ENCODE results near the gene FLOT2.
A peak's percentile ranks its signal among the peaks of the same experiment; 100 is the strongest.
"Not testable (repeated sequence)": the region's sequence is repeated elsewhere in the genome, so short reads cannot be mapped to it uniquely, and the experiment has no call there.

FLOT2 gene

GRCh38 chr17:28882154-28882895 is 15.2 kb downstream of the FLOT2 start:
- in situ Hi-C loops (cut with MboI; ENCODE audit: low sequenced_read_pairs) = loop anchor here (10.0 kb wide), 1 partner anchor 128 kb away; no protein-coding TSS in a partner anchor
- no peaks in the 10 kb centered on the region for H3K9me3 ChIP-seq
- no peak overlapping the region for H3K4me3 ChIP-seq
- DNase-seq (ENCODE audit: low spot score in 2 of 2) = no peak
- H3K27me3 ChIP-seq (ENCODE audit: low read depth) = no peaks in the 10 kb centered on the region
- no peaks in the 10 kb centered on the region for H3K4me1 ChIP-seq
- H3K36me3 ChIP-seq (replicated peaks) = peaks cover 64% of the 10 kb centered on the region

GRCh38 chr17:28881533-28882056 is 15.9 kb downstream of the FLOT2 start:
- in situ Hi-C loops (cut with MboI; ENCODE audit: low sequenced_read_pairs) = loop anchor here (10.0 kb wide), 1 partner anchor 127 kb away; no protein-coding TSS in a partner anchor

GRCh38 chr17:28880572-28880945 is 17.0 kb downstream of the FLOT2 start:
- no peaks in the 10 kb centered on the region for H3K4me1 ChIP-seq
- H3K36me3 ChIP-seq (replicated peaks) = peaks cover 64% of the 10 kb centered on the region
- H3K9me3 ChIP-seq = no peaks in the 10 kb centered on the region
- in situ Hi-C loops (cut with MboI; ENCODE audit: low sequenced_read_pairs) = loop anchor here (10.0 kb wide), 1 partner anchor 126 kb away; no protein-coding TSS in a partner anchor
- no peak overlapping the region for H3K4me3 ChIP-seq
- no peak for DNase-seq (ENCODE audit: low spot score in 2 of 2)
- no peaks in the 10 kb centered on the region for H3K27me3 ChIP-seq (ENCODE audit: low read depth)

More at GRCh38 chr17:28881533-28882056, 15.9 kb downstream of the FLOT2 start:
- no peaks in the 10 kb centered on the region for H3K9me3 ChIP-seq
- DNase-seq (ENCODE audit: low spot score in 2 of 2) = no peak
- no peaks in the 10 kb centered on the region for H3K27me3 ChIP-seq (ENCODE audit: low read depth)
- no peak overlapping the region for H3K4me3 ChIP-seq
- no peaks in the 10 kb centered on the region for H3K4me1 ChIP-seq
- H3K36me3 ChIP-seq (replicated peaks) = peaks cover 64% of the 10 kb centered on the region

GRCh38 chr17:28879886-28880571 is 17.5 kb downstream of the FLOT2 start:
- H3K4me1 ChIP-seq = no peaks in the 10 kb centered on the region

GRCh38 chr17:28878981-28879380 is 18.6 kb downstream of the FLOT2 start:
- peak in 1 of 2 experiments; percentile 53 for DNase-seq (ENCODE audit: low spot score in 2 of 2)
- no peak overlapping the region for H3K4me3 ChIP-seq
- H3K27me3 ChIP-seq (ENCODE audit: low read depth) = no peaks in the 10 kb centered on the region
- H3K36me3 ChIP-seq (replicated peaks) = peaks cover 49% of the 10 kb centered on the region
- H3K9me3 ChIP-seq = no peaks in the 10 kb centered on the region
- in situ Hi-C loops (cut with MboI; ENCODE audit: low sequenced_read_pairs) = no loop called here
- no peaks in the 10 kb centered on the region for H3K4me1 ChIP-seq

More at GRCh38 chr17:28879886-28880571, 17.5 kb downstream of the FLOT2 start:
- H3K27me3 ChIP-seq (ENCODE audit: low read depth) = no peaks in the 10 kb centered on the region
- DNase-seq (ENCODE audit: low spot score in 2 of 2) = no peak
- peaks cover 58% of the 10 kb centered on the region for H3K36me3 ChIP-seq (replicated peaks)
- in situ Hi-C loops (cut with MboI; ENCODE audit: low sequenced_read_pairs) = loop anchor here (10.0 kb wide), 1 partner anchor 125 kb away; no protein-coding TSS in a partner anchor
- no peak overlapping the region for H3K4me3 ChIP-seq
- H3K9me3 ChIP-seq = no peaks in the 10 kb centered on the region

- no peak overlapping the region for H3K4me3 ChIP-seq
- no peaks in the 10 kb centered on the region for H3K4me1 ChIP-seq
- no peaks in the 10 kb centered on the region for H3K27me3 ChIP-seq (ENCODE audit: low read depth)
- H3K36me3 ChIP-seq (replicated peaks) = peaks cover 46% of the 10 kb centered on the region
- in situ Hi-C loops (cut with MboI; ENCODE audit: low sequenced_read_pairs) = no loop called here
- no peak for DNase-seq (ENCODE audit: low spot score in 2 of 2)
- no peaks in the 10 kb centered on the region for H3K9me3 ChIP-seq
These were observed 19.2 kb downstream of the FLOT2 start for GRCh38 chr17:28878158-28878910.

GRCh38 chr17:28877150-28877711 is 20.3 kb downstream of the FLOT2 start:
- H3K4me1 ChIP-seq; in situ Hi-C loops (cut with MboI; ENCODE audit: low sequenced_read_pairs); H3K9me3 ChIP-seq; DNase-seq (ENCODE audit: low spot score in 2 of 2); H3K27me3 ChIP-seq (ENCODE audit: low read depth); H3K4me3 ChIP-seq: not testable (repeated sequence)
- H3K36me3 ChIP-seq (replicated peaks) = peaks cover 37% of the 10 kb centered on the region

- no peaks in the 10 kb centered on the region for H3K27me3 ChIP-seq (ENCODE audit: low read depth)
- no peaks in the 10 kb centered on the region for H3K9me3 ChIP-seq
- H3K4me3 ChIP-seq = no peak overlapping the region
- H3K36me3 ChIP-seq (replicated peaks) = peaks cover 25% of the 10 kb centered on the region
- H3K4me1 ChIP-seq = no peaks in the 10 kb centered on the region
- in situ Hi-C loops (cut with MboI; ENCODE audit: low sequenced_read_pairs) = no loop called here
- no peak for DNase-seq (ENCODE audit: low spot score in 2 of 2)
These were observed 21.5 kb downstream of the FLOT2 start for GRCh38 chr17:28875848-28876550.

- in situ Hi-C loops (cut with MboI; ENCODE audit: low sequenced_read_pairs) = no loop called here
- no peaks in the 10 kb centered on the region for H3K4me1 ChIP-seq
- H3K36me3 ChIP-seq (replicated peaks) = peaks cover 12% of the 10 kb centered on the region
- DNase-seq (ENCODE audit: low spot score in 2 of 2) = no peak
- no peak overlapping the region for H3K4me3 ChIP-seq
- no peaks in the 10 kb centered on the region for H3K9me3 ChIP-seq
- no peaks in the 10 kb centered on the region for H3K27me3 ChIP-seq (ENCODE audit: low read depth)
These were observed 22.8 kb downstream of the FLOT2 start for GRCh38 chr17:28874750-28875149.

GRCh38 chr17:28873839-28874238 is 23.7 kb downstream of the FLOT2 start:
- H3K36me3 ChIP-seq (replicated peaks) = peaks cover 3% of the 10 kb centered on the region
- H3K9me3 ChIP-seq = no peaks in the 10 kb centered on the region
- H3K4me3 ChIP-seq = no peak overlapping the region
- no peak for DNase-seq (ENCODE audit: low spot score in 2 of 2)
- H3K27me3 ChIP-seq (ENCODE audit: low read depth) = no peaks in the 10 kb centered on the region
- H3K4me1 ChIP-seq = no peaks in the 10 kb centered on the region
- in situ Hi-C loops (cut with MboI; ENCODE audit: low sequenced_read_pairs) = no loop called here

GRCh38 chr17:28871056-28871579 is 26.4 kb downstream of the FLOT2 start:
- DNase-seq (ENCODE audit: low spot score in 2 of 2) = no peak
- H3K4me3 ChIP-seq = no peak overlapping the region
- no peaks in the 10 kb centered on the region for H3K27me3 ChIP-seq (ENCODE audit: low read depth)
- H3K4me1 ChIP-seq = no peaks in the 10 kb centered on the region
- no peaks in the 10 kb centered on the region for H3K9me3 ChIP-seq
- H3K36me3 ChIP-seq (replicated peaks) = no peaks in the 10 kb centered on the region
- in situ Hi-C loops (cut with MboI; ENCODE audit: low sequenced_read_pairs) = no loop called here

- no peak for DNase-seq (ENCODE audit: low spot score in 2 of 2)
- Histone ChIP-seq H3K27me3 (ENCODE audit: low read depth) (no peaks in the 10 kb centered on the region), H3K9me3 (no peaks in the 10 kb centered on the region), H3K4me1 (no peaks in the 10 kb centered on the region), H3K36me3 (replicated peaks) (no peaks in the 10 kb centered on the region), H3K4me3 (no peak overlapping the region)
- in situ Hi-C loops (cut with MboI; ENCODE audit: low sequenced_read_pairs) = no loop called here
These were observed 30.3 kb downstream of the FLOT2 start for GRCh38 chr17:28867276-28867675.
